Measurements from ENCODE around the gene TYW1B. TPM values are rescaled to one million over a fixed set of nuclear protein-coding genes. Genes with fewer than 3 reads are reported as not detected.
A peak's percentile ranks its signal among the peaks of the same experiment; 100 is the strongest.
"Not testable (repeated sequence)": the region's sequence is repeated elsewhere in the genome, so short reads cannot be mapped to it uniquely, and the experiment has no call there.

Gene TYW1B
- total and polyA plus RNA-seq, 11 donors, result 0.44 to 5.7 (median 1.9) TPM

DNA sequence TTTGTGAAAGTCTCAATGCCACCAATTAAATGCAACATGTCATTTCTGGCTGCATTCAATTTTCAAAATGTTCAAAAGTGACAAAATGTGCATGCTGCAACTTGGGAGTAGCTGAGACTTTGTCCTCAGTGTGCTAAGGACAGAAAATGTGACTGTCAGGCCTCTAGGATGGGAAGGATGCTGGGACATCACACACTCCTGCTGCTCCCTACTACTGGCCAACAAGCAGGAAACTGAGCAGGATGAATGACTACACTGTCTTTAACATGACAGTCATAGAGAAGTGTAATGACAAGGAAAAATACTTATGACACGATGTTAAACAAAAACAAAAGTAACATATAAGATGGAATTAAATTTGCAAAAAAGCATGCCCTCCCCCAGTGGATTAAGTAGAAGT, 138.7 kb downstream of the TYW1B start:
- DNase-seq; H3K9me3 ChIP-seq; intact Hi-C loops (cut with DNase I); H3K4me3 ChIP-seq; H3K27me3 ChIP-seq; H3K4me1 ChIP-seq; ATAC-seq; H3K27ac ChIP-seq: not testable (repeated sequence)
- peaks cover 0 to 13% (median 4%) of the 10 kb centered on the region in 9 donors for H3K36me3 ChIP-seq
- 64 to 70% (median 67%) methylated on average over 1 of the region's 1 CpG for WGBS, 4 donors

DNA sequence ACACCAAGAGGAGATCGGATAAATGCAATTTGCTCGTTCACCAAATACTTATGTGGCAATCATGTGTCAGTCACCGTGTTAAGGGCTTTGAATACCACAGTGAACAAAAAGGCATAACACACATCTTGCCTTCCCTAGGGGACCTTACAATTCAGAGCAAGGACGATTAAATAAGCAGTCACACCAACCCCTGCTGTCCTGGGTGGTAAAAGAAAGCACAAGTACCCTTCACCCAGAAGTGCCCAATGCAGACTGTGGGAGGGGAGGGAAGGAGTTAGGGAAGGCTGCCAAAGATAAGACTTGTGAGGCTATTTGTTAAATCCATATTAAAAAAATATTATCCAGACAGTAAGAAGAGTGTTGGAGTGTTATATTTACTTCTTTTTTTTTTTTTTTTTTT, 146.8 kb downstream of the TYW1B start:
- ATAC-seq; H3K4me3 ChIP-seq; DNase-seq; H3K9me3 ChIP-seq; H3K27ac ChIP-seq; intact Hi-C loops (cut with DNase I); H3K27me3 ChIP-seq; H3K36me3 ChIP-seq: not testable (repeated sequence)
- peaks cover 0 to 20% (median 10%) of the 10 kb centered on the region in 12 donors for H3K4me1 ChIP-seq
- 75 to 85% (median 79%) methylated on average over 4 of the region's 4 CpGs for WGBS, 4 donors

DNA sequence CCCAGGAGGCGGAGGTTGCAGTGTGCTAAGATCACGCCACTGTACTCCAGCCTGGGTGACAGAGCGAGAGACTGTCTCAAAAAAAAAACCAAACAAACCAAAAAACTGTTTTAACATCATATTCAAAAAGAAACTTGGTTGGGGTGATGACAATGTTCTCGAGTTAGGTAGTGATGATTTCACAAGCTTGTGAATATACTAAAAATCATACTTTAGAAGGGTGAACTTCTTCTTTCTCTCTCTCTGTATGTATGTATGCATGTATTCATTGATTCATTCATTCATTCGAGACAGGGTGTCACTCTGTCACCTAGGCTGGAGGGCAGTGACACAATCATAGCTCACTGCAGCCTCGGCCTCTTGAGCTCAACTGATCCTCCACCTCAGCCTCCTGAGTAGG, 151.1 kb downstream of the TYW1B start:
- DNase-seq; H3K4me1 ChIP-seq; H3K9me3 ChIP-seq; H3K27ac ChIP-seq; ATAC-seq; H3K4me3 ChIP-seq; H3K27me3 ChIP-seq; intact Hi-C loops (cut with DNase I); H3K36me3 ChIP-seq: not testable (repeated sequence)
- WGBS, 4 donors, result 95 to 99% (median 97%) methylated on average over 6 of the region's 6 CpGs

DNA sequence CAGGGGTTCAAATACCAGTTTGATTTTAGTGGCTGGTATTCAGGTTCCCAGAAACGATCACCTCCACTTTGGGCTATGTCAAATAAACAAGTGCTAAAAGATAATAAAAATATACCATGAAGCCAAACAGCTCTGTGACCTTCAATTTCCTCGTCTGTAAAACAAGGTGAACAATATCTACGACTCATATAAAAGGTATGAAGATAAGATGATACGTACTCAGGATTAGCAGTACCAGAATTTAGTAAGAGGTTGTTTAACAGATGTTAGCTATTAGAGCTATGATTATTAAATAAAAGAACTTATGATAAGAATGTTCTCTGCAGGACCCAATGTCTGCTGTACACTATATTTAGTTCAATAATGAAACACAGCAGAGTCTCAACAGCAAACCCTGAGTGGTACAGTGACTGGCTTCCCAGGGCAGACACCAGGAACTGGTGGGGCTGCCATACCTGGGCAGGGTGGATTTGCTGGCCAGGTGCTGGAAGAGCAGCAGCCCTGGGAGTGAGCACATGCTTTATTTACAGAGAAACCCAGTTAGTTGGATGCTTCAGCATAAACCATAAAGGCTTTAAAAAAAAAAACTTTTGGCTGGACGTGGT, 151.8 kb downstream of the TYW1B start:
- peak in 3 of 4 donors; percentile 42 to 62 (median 52) for ATAC-seq
- H3K27me3 ChIP-seq; H3K9me3 ChIP-seq; intact Hi-C loops (cut with DNase I); H3K36me3 ChIP-seq; H3K27ac ChIP-seq; H3K4me3 ChIP-seq; DNase-seq; H3K4me1 ChIP-seq: not testable (repeated sequence)
- whole genome bisulfite sequencing, 4 donors, result 45 to 60% (median 52%) methylated on average over 5 of the region's 5 CpGs

DNA sequence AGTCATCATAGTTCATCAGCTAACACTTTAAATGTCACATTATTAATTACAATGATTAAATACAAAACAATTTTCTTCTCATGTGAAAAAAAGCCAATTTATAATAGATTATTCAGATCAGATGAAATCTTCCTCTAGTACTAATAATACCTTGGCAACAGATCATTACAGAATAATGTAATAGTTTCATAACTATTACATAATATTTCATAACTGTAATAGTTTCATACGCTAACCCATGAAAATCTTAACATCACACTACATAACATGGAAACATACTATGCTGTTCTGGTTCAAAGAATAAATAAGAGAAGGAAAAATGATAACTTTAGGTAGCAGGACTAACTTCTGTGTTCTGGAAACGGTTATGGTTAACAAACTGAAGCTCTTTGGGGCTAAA, 152.3 kb downstream of the TYW1B start:
- ATAC-seq; intact Hi-C loops (cut with DNase I): not testable (repeated sequence)

DNA sequence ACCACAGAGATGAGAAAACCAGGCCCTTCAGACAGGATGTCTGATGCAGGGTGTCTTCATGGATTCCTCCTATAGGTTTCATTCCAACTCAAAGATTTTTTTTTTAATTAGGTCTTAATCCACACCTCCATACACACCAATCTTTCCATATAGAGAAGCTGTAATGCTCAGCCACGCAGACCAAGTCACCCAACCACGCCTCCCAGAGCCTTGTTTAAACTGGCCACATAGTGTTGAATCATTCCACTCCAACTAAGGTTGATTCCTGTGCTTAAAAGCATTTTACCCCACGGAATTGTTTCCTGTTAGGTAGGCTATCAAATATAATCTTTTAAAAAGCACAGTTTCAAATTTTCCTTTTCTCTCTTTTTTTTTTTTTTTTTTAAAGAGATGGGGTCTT, 153.6 kb downstream of the TYW1B start:
- Histone ChIP-seq H3K36me3 (no peaks in the 10 kb centered on the region), H3K27me3 (no peaks in the 10 kb centered on the region), H3K27ac (no peak overlapping the region), H3K9me3 (no peaks in the 10 kb centered on the region), H3K4me1 (peaks cover 0 to 3% (median 0%) of the 10 kb centered on the region in 12 donors), H3K4me3 (no peak overlapping the region)
- ATAC-seq (no peak), DNase-seq (no peak)
- TF ChIP-seq, protein P1, sequence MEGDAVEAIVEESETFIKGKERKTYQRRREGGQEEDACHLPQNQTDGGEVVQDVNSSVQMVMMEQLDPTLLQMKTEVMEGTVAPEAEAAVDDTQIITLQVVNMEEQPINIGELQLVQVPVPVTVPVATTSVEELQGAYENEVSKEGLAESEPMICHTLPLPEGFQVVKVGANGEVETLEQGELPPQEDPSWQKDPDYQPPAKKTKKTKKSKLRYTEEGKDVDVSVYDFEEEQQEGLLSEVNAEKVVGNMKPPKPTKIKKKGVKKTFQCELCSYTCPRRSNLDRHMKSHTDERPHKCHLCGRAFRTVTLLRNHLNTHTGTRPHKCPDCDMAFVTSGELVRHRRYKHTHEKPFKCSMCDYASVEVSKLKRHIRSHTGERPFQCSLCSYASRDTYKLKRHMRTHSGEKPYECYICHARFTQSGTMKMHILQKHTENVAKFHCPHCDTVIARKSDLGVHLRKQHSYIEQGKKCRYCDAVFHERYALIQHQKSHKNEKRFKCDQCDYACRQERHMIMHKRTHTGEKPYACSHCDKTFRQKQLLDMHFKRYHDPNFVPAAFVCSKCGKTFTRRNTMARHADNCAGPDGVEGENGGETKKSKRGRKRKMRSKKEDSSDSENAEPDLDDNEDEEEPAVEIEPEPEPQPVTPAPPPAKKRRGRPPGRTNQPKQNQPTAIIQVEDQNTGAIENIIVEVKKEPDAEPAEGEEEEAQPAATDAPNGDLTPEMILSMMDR (IDR thresholded peaks at IDR 0.05), result no peak
- no peak for TF ChIP-seq POLR2A (IDR thresholded peaks at IDR 0.05)
- intact Hi-C loops (cut with DNase I), result no loop called here
- 90 to 94% (median 93%) methylated on average over 3 of the region's 3 CpGs for WGBS, 4 donors

More for the DNA sequence above, 152.3 kb downstream of the TYW1B start:
- H3K27me3 ChIP-seq, H3K9me3 ChIP-seq, H3K4me3 ChIP-seq, H3K4me1 ChIP-seq, DNase-seq, H3K36me3 ChIP-seq, H3K27ac ChIP-seq: not testable (repeated sequence)
- 85 to 93% (median 88%) methylated on average over 1 to 2 of the region's 2 CpGs for whole genome bisulfite sequencing, 4 donors

DNA sequence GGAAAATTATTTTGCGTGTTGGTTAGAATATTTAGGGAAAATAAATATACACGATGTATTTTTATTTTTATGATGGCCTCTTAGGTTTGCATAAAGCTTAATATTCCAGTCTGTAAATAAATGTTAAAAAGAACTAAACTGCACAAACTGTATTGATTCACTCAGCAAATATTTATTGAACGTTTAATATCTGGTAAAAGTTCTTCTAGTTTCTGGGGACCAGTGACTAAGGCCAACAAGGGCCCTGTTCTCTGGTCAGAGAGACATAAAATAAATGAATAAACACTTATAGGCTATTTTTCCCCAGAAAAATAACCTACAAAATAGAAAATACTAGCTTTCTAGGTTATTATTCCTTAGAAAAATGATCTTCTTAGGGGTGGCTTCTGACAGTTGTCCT, 157.2 kb downstream of the TYW1B start:
- H3K27me3 ChIP-seq; DNase-seq; H3K9me3 ChIP-seq; H3K27ac ChIP-seq; H3K4me1 ChIP-seq; ATAC-seq; H3K4me3 ChIP-seq; intact Hi-C loops (cut with DNase I); H3K36me3 ChIP-seq: not testable (repeated sequence)
- WGBS, 4 donors, result 94 to 98% (median 96%) methylated on average over 3 of the region's 3 CpGs

DNA sequence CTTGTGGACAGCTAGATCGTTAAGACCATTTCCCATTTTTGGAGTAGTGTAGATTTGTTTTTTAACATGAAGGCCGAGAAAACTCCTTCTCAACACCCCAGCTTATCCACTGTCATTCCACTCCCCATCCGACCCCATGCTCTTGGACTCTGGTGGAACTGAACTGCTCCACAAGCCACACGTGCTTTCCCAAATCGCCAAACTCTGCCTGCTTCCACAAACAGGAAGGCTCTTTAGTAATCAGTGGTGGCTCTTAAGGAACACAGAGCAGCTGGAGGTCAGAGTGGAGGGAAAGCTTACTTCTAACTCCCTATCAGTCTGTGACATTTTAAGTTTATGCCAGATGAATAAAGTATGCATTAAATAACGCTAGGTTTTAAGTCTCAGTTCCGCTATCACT, 159.6 kb downstream of the TYW1B start:
- DNase-seq; H3K4me3 ChIP-seq; H3K36me3 ChIP-seq; H3K4me1 ChIP-seq; intact Hi-C loops (cut with DNase I); H3K27me3 ChIP-seq; H3K9me3 ChIP-seq; H3K27ac ChIP-seq: not testable (repeated sequence)
- peak in 1 of 4 donors; percentile 39 for ATAC-seq
- 34 to 44% (median 38%) methylated on average over 7 of the region's 7 CpGs for WGBS, 4 donors

DNA sequence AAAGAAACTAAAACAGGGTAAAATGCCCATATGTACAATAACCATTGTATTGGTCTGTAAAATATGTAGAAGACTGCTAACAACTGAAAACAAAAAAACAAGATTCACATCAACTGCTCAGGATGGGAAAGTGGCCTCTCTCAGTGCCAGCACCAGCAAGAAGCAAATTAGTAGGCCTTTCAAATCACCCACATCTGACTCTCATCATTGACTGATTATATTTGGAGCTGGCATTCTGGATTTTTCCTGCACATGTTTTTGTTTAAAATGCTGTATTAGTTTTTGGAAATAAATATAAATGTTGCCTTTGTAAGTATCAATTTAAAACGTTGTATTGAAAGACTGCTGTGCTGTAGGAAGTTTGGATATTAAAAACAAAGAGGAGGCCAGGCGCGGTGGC, 161.0 kb downstream of the TYW1B start:
- H3K9me3 ChIP-seq; H3K36me3 ChIP-seq; H3K27me3 ChIP-seq; ATAC-seq; intact Hi-C loops (cut with DNase I); H3K27ac ChIP-seq; H3K4me3 ChIP-seq; H3K4me1 ChIP-seq; DNase-seq: not testable (repeated sequence)
- 57 to 76% (median 67%) methylated on average over 3 of the region's 3 CpGs for WGBS, 4 donors

DNA sequence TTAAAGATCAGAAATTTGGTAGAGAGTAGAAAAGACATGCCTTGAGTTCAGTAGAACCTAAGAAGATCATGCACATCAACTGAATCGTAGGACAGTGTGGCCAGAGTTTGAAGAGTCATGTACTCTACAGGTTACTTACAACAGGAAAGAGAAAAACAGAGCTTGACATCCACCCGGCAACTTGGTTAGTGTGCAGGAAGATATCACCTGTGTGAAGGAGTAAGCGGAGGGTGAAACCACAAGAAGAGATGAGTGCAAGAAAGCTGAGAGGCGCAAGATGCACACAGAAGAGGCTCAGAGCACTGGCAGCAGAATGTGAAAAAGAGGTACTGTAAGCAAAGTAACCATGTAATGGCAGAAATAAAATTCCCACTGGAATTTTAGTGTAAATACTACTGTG, 179.4 kb downstream of the TYW1B start:
- ATAC-seq; H3K4me3 ChIP-seq; H3K9me3 ChIP-seq; H3K4me1 ChIP-seq; H3K36me3 ChIP-seq; DNase-seq; H3K27ac ChIP-seq; intact Hi-C loops (cut with DNase I); H3K27me3 ChIP-seq: not testable (repeated sequence)
- 93 to 98% (median 95%) methylated on average over 4 of the region's 4 CpGs for WGBS, 4 donors

DNA sequence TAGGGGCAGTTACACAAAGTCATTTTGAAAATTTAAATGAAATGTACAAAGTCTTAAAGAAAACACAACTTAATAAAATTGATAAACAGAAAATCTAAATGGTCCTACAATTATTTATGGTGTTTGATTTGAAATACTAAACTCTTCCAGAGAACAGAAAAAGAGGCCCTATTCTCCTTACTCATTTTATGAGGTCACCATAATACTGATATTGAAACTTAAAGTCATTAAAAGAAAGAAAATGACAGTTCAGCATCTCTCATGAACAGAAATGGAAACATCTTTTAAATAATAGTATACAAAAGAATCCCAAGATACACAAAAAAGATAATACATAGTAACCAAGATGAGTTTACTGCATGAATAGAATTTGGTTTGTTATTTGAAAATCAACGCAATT, 184.3 kb downstream of the TYW1B start:
- H3K4me3 ChIP-seq; H3K4me1 ChIP-seq; DNase-seq; H3K27ac ChIP-seq; intact Hi-C loops (cut with DNase I); ATAC-seq; H3K27me3 ChIP-seq; H3K9me3 ChIP-seq; H3K36me3 ChIP-seq: not testable (repeated sequence)
- 92 to 100% (median 96%) methylated on average over 1 of the region's 1 CpG for WGBS, 4 donors
